HepG2 (cell line): Measurements from ENCODE around the gene FLVCR1. TPM values are rescaled to one million over a fixed set of nuclear protein-coding genes. Genes with fewer than 3 reads are reported as not detected.

Experiments used
- AGO1 ChIP-seq: fragments of 200-400 bp; formaldehyde crosslinking; IDR thresholded peaks from 2 replicates; pipeline ENCODE4 v1.6.1; 2017; ENCODE audit warnings: mild to moderate bottlenecking, low read depth, low read length, moderate library complexity; ENCODE audit not compliant: poor library complexity, severe bottlenecking
- CCDC6 ChIP-seq: sonication (generic); formaldehyde crosslinking; IDR thresholded peaks from 2 replicates; pipeline ENCODE4 v1.8.1; 2022; ENCODE audit warnings: mild to moderate bottlenecking, missing genetic modification reagents, moderate library complexity
- GLMP ChIP-seq: sonication (generic); formaldehyde crosslinking; IDR thresholded peaks from 2 replicates; pipeline ENCODE4 v1.9.0; 2021; ENCODE audit warnings: missing genetic modification reagents, mild to moderate bottlenecking, borderline replicate concordance
- MAFG ChIP-seq: sonication (generic); formaldehyde crosslinking; IDR thresholded peaks from 2 replicates; pipeline ENCODE4 v1.5.1; 2020; ENCODE audit warnings: mild to moderate bottlenecking, missing genetic modification reagents
- MZF1 ChIP-seq: sonication (generic); formaldehyde crosslinking; IDR thresholded peaks from 2 replicates; pipeline ENCODE4 v1.8.1; 2023; ENCODE audit warnings: mild to moderate bottlenecking, missing genetic modification reagents, borderline replicate concordance
- RFXAP ChIP-seq: sonication (generic); formaldehyde crosslinking; IDR thresholded peaks from 2 replicates; pipeline ENCODE4 v1.4.0; 2020; ENCODE audit warnings: missing genetic modification reagents, borderline replicate concordance
- TBL1XR1 ChIP-seq: fragments of 150-350 bp; IDR thresholded peaks from 2 replicates; pipeline ENCODE4 v1.6.1; 2014; ENCODE audit warnings: borderline replicate concordance, low read length; ENCODE audit not compliant: partially characterized antibody
- ZBTB39 ChIP-seq: sonication (generic); formaldehyde crosslinking; IDR thresholded peaks from 2 replicates; pipeline ENCODE4 v1.5.0; 2020; ENCODE audit warnings: missing genetic modification reagents
- ZNF142 ChIP-seq: sonication (generic); formaldehyde crosslinking; IDR thresholded peaks from 2 replicates; pipeline ENCODE4 v1.4.0; 2020; ENCODE audit warnings: missing genetic modification reagents
- ZNF30 ChIP-seq: sonication (generic); formaldehyde crosslinking; IDR thresholded peaks from 2 replicates; pipeline ENCODE4 v1.5.0; 2020; ENCODE audit warnings: mild to moderate bottlenecking, missing genetic modification reagents
- ZNF776 ChIP-seq: sonication (generic); formaldehyde crosslinking; IDR thresholded peaks from 2 replicates; pipeline ENCODE4 v1.4.0; 2020; ENCODE audit warnings: mild to moderate bottlenecking, missing genetic modification reagents
- polyA plus RNA-seq, 8 experiments: library from polyadenylated mRNA; depleted of rRNA in 3 of 8; stranded (reverse) in 7 of 8; unstranded in 1 of 8; fragments of >200 nt; fragmentation: Illumina TruSeq in 4 of 8; extraction: Trizol in 4 of 8; gene quantifications; 2 replicates each; pipeline versions ENCODE4 v1.2.1 to v1.2.3, GENCODE V29; 2011 to 2016; ENCODE audit warnings: low read depth in 4 of 8, missing spikeins in 1 of 8, mixed read lengths in 1 of 8; ENCODE audit not compliant: insufficient read depth in 1 of 8
- total RNA-seq, 5 experiments: library from RNA; depleted of rRNA; stranded (reverse); fragments of >200 nt; fragmentation: Illumina TruSeq; extraction: Trizol; gene quantifications; 2 replicates each; pipeline ENCODE4 v1.2.3, GENCODE V29; 2016; ENCODE audit warnings: low read depth in 1 of 5
- TF ChIP-seq, protein P1 (sequence below): sonication (generic); formaldehyde crosslinking; IDR thresholded peaks from 2 replicates; pipeline ENCODE4 v1.8.0; 2022; ENCODE audit warnings: missing genetic modification reagents, mild to moderate bottlenecking, borderline replicate concordance
- TF ChIP-seq, protein P2 (sequence below): sonication (generic); formaldehyde crosslinking; IDR thresholded peaks from 2 replicates; pipeline ENCODE4 v1.5.0; 2020; ENCODE audit warnings: mild to moderate bottlenecking, missing genetic modification reagents

FLVCR1 gene
- total and polyA plus RNA-seq, 2 of the 13 experiments (the other 11 are each of a cell fraction or from before 2014, with no cell fraction given) = 14.8 to 39.8 TPM

DNA sequence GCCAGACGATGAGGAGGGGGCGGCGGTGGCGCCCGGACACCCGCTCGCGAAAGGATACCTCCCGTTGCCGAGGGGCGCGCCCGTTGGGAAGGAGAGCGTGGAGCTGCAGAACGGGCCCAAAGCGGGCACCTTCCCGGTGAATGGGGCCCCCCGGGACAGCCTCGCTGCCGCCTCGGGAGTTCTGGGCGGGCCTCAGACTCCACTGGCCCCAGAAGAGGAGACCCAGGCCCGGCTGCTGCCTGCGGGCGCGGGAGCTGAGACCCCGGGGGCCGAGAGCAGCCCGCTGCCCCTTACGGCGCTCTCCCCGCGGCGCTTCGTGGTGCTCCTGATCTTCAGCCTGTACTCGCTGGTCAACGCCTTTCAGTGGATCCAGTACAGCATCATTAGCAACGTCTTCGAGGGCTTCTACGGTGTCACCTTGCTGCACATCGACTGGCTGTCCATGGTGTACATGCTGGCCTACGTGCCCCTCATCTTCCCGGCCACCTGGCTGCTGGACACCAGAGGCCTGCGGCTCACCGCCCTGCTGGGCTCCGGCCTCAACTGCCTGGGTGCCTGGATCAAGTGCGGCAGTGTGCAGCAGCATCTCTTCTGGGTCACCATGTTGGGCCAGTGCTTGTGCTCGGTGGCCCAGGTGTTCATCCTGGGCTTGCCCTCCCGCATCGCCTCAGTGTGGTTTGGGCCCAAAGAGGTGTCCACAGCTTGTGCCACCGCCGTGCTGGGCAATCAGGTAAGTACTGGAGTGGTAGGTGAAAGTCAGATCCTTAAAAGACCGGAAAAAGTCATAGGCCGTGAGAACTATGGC is 588 bp downstream of the FLVCR1 start (continued):
- TF ChIP-seq ZNF142 (no peak), TBL1XR1 (no peak), ZBTB39 (0 out of 2 replicates have a peak, but pooled peaks have one; percentile 1), CCDC6 (CRISPR knock-in tag) (0 out of 2 replicates have a peak, but pooled peaks have one; percentile 68), GLMP (CRISPR knock-in tag) (no peak), MAFG (CRISPR knock-in tag) (no peak), ZNF776 (peak; percentile 20; the same call in 1 of the 2 replicates), MZF1 (CRISPR knock-in tag) (no peak; the same call in 1 of the 2 replicates), ZNF30 (CRISPR knock-in tag) (peak; percentile 33; the same call in 1 of the 2 replicates), RFXAP (CRISPR knock-in tag) (peak; percentile 30; the same call in 1 of the 2 replicates), AGO1 (peak; percentile 42)
- TF ChIP-seq, protein P1, sequence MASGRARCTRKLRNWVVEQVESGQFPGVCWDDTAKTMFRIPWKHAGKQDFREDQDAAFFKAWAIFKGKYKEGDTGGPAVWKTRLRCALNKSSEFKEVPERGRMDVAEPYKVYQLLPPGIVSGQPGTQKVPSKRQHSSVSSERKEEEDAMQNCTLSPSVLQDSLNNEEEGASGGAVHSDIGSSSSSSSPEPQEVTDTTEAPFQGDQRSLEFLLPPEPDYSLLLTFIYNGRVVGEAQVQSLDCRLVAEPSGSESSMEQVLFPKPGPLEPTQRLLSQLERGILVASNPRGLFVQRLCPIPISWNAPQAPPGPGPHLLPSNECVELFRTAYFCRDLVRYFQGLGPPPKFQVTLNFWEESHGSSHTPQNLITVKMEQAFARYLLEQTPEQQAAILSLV = peak; percentile 14; the same call in 1 of the 2 replicates
- TF ChIP-seq, protein P2, sequence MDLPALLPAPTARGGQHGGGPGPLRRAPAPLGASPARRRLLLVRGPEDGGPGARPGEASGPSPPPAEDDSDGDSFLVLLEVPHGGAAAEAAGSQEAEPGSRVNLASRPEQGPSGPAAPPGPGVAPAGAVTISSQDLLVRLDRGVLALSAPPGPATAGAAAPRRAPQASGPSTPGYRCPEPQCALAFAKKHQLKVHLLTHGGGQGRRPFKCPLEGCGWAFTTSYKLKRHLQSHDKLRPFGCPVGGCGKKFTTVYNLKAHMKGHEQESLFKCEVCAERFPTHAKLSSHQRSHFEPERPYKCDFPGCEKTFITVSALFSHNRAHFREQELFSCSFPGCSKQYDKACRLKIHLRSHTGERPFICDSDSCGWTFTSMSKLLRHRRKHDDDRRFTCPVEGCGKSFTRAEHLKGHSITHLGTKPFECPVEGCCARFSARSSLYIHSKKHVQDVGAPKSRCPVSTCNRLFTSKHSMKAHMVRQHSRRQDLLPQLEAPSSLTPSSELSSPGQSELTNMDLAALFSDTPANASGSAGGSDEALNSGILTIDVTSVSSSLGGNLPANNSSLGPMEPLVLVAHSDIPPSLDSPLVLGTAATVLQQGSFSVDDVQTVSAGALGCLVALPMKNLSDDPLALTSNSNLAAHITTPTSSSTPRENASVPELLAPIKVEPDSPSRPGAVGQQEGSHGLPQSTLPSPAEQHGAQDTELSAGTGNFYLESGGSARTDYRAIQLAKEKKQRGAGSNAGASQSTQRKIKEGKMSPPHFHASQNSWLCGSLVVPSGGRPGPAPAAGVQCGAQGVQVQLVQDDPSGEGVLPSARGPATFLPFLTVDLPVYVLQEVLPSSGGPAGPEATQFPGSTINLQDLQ (CRISPR knock-in tag) = peak; percentile 37; the same call in 1 of the 2 replicates
